Activated T-cell treated with anti-CD3 and anti-CD28 coated beads, Interleukin-2, amount 50 U/mL, for 24 hours (primary cell): ENCODE measurements around the gene ESRRA.

Experiments used
- DNase-seq: peaks from one replicate; pipeline ENCODE4 v3.0.0-alpha.2; 2020
- H3K27ac Mint-ChIP-seq: 2 replicates; pipeline ENCODE4 v1.8.0; 2020; ENCODE audit warnings: mild to moderate bottlenecking, mixed read lengths
- H3K27me3 Mint-ChIP-seq: 2 replicates; pipeline ENCODE4 v1.8.0; 2020; ENCODE audit warnings: mixed read lengths
- H3K36me3 Mint-ChIP-seq: 2 replicates; pipeline ENCODE4 v1.8.0; 2020; ENCODE audit warnings: low read depth, mixed read lengths
- H3K4me1 Mint-ChIP-seq: 2 replicates; pipeline ENCODE4 v1.8.0; 2020; ENCODE audit warnings: low read depth, mixed read lengths
- H3K4me3 Mint-ChIP-seq: 2 replicates; pipeline ENCODE4 v1.8.0; 2020; ENCODE audit warnings: mild to moderate bottlenecking, moderate library complexity, mixed read lengths
- H3K9me3 Mint-ChIP-seq: 2 replicates; pipeline ENCODE4 v1.8.0; 2020; ENCODE audit warnings: mixed read lengths

The ESRRA gene

DNA sequence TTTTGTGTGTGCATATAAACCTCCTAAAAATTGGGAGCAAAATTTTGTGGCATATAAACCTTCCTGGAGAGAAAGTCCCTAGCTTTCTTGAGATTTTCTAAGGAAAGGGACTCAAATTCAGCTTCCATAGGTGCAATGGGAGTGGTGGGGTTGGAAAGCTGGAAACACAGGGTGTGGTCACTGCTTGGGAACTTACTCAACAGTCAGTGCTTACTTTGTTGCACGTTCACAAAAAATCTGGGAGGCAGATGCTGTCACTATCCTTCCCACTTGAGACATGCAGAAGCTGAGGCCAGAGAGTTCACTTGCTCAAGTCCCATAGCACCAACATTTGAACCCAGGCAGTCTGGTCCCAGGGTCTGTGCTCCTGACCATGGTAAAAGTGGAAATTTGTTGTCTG, 9.1 kb upstream of the ESRRA start:
- H3K36me3 Mint-ChIP-seq = no peaks in the 10 kb centered on the region
- no peak overlapping the region for H3K27ac Mint-ChIP-seq
- H3K27me3 Mint-ChIP-seq = peaks cover 87% of the 10 kb centered on the region
- peaks cover 22% of the 10 kb centered on the region for H3K4me1 Mint-ChIP-seq
- H3K9me3 Mint-ChIP-seq = no peaks in the 10 kb centered on the region
- H3K4me3 Mint-ChIP-seq = no peak overlapping the region
- no peak for DNase-seq

DNA sequence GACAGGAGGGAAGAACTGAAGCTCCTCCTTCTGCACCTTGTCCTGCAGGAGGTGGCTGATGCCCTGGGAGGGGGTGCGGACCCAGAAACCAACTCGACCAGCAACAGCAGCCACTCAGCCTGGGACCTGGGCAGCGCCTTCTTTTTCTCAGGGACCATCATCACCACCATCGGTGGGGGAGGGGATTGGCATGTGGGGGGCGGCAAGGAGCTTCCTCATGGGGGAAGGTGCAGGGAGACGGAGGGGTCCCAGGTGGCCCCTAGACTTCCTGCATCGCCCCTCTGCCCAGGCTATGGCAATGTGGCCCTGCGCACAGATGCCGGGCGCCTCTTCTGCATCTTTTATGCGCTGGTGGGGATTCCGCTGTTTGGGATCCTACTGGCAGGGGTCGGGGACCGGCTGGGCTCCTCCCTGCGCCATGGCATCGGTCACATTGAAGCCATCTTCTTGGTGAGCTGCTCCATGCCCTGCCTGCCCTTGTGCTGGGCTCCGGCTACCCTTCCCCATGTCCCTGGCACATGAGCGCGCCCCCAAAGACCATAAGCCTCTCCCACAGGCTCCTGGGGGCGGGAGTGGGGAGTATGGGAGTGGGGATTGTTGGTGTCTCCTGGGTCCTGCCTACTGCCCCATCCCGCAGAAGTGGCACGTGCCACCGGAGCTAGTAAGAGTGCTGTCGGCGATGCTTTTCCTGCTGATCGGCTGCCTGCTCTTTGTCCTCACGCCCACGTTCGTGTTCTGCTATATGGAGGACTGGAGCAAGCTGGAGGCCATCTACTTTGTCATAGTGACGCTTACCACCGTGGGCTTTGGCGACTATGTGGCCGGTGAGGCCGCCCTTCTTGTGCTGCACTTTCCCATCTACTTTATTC, 8.3 kb upstream of the ESRRA start:
- H3K27ac Mint-ChIP-seq = no peak overlapping the region
- H3K9me3 Mint-ChIP-seq = no peaks in the 10 kb centered on the region
- peaks cover 22% of the 10 kb centered on the region for H3K4me1 Mint-ChIP-seq
- DNase-seq = no peak
- H3K36me3 Mint-ChIP-seq = no peaks in the 10 kb centered on the region
- no peak overlapping the region for H3K4me3 Mint-ChIP-seq
- peaks cover 92% of the 10 kb centered on the region for H3K27me3 Mint-ChIP-seq

DNA sequence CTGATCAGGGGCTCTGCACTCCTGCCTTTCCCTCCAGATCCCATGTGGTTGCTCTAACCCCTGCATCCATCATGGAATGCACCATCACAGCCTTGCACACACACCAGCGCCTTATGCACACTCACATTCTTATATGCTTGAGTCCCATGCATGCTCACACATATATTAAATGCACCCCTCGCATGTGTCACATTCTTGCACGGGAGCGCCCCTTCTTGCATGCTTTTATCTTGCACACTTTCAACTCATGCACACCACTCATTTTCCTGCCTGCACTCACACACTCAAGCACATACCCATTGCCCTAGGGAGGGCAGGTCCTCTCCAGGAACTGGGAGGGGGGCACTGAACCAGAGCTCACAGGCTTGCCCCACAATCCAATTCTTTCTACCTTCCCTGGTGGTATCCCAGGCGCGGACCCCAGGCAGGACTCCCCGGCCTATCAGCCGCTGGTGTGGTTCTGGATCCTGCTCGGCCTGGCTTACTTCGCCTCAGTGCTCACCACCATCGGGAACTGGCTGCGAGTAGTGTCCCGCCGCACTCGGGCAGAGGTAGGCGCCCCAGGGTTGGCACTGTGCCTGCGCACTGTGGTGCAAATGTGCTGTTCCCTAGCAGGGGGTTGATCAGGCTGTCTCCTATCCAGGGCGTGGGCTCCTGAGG, 7.5 kb upstream of the ESRRA start:
- Mint-ChIP-seq H3K9me3 (no peaks in the 10 kb centered on the region), H3K36me3 (no peaks in the 10 kb centered on the region), H3K27ac (no peak overlapping the region), H3K4me1 (peaks cover 22% of the 10 kb centered on the region), H3K27me3 (peaks cover 87% of the 10 kb centered on the region), H3K4me3 (no peak overlapping the region)
- DNase-seq = no peak

DNA sequence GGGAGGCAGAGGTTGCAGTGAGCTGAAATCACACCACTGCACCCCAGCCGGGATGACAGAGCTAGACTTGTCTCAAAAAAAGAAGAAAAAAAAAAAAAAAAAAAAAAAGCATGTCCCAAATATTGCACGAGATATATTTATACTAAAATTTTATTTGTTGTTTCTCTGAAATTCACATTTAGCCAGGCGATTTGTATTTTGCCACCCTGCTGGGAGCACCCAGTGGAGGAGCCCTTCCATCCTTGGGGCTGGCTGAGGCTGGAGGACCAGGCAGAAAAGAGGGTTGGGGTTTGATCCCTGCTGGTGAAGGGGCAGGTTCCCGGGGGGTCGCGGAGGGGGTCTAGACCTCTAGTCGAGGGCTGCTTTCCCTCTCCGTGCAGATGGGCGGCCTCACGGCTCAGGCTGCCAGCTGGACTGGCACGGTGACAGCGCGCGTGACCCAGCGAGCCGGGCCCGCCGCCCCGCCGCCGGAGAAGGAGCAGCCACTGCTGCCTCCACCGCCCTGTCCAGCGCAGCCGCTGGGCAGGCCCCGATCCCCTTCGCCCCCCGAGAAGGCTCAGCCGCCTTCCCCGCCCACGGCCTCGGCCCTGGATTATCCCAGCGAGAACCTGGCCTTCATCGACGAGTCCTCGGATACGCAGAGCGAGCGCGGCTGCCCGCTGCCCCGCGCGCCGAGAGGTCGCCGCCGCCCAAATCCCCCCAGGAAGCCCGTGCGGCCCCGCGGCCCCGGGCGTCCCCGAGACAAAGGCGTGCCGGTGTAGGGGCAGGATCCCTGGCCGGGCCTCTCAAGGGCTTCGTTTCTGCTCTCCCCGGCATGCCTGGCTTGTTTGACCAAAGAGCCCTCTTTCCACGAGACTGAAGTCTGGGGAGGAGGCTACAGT, 6.1 kb upstream of the ESRRA start:
- Mint-ChIP-seq H3K27me3 (peaks cover 76% of the 10 kb centered on the region), H3K4me3 (peak overlapping the region; percentile 54), H3K27ac (no peak overlapping the region)

DNA sequence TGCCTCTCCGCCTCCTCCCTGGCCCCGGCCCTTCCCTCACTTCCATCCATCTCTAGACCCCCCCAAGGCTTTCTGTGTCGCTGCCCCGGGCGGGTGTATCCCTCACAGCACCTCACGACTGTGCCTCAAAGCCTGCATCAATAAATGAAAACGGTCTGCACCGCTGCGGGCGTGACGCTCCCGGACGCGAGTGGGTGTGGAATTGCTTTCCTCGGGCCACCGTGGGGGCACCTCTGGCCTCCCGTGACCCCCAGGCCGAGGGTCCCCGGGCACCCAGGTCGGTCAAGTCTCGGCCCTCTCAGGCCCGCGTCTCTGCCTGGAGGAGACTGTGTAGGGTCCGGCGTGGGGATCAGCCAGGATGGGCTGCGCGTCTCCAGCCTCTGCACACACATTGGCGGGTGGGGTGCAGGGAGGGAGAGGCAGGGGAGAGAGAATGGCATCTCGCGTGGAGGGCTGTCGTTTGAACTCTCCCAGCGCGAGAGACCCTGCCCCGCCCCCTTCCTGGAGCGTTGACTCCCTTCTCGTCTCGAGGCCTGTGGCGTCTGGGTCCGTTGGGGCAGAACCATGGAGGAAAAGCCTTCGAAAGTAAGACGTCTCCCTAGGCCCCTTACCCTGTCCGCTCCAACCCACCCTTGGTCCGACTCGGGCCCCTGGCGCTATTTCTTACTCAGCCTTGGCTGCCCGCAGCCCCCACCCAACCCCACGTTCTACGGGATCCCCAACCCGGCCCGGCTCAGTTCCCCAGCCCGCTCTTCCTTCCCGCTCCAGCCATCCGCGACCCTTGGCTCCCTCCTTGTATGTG, 5.3 kb upstream of the ESRRA start, which contains the start of gene CATSPERZ:
CATSPERZ (plus strand) TSS at position 512 of the 802 bp plus-strand sequence; CDS start at position 565, 53 bp downstream.
- H3K27me3 Mint-ChIP-seq = peaks cover 70% of the 10 kb centered on the region

More for the DNA sequence above, 6.1 kb upstream of the ESRRA start:
- no peak for DNase-seq
- Mint-ChIP-seq H3K9me3 (no peaks in the 10 kb centered on the region), H3K36me3 (no peaks in the 10 kb centered on the region), H3K4me1 (peaks cover 28% of the 10 kb centered on the region)

DNA sequence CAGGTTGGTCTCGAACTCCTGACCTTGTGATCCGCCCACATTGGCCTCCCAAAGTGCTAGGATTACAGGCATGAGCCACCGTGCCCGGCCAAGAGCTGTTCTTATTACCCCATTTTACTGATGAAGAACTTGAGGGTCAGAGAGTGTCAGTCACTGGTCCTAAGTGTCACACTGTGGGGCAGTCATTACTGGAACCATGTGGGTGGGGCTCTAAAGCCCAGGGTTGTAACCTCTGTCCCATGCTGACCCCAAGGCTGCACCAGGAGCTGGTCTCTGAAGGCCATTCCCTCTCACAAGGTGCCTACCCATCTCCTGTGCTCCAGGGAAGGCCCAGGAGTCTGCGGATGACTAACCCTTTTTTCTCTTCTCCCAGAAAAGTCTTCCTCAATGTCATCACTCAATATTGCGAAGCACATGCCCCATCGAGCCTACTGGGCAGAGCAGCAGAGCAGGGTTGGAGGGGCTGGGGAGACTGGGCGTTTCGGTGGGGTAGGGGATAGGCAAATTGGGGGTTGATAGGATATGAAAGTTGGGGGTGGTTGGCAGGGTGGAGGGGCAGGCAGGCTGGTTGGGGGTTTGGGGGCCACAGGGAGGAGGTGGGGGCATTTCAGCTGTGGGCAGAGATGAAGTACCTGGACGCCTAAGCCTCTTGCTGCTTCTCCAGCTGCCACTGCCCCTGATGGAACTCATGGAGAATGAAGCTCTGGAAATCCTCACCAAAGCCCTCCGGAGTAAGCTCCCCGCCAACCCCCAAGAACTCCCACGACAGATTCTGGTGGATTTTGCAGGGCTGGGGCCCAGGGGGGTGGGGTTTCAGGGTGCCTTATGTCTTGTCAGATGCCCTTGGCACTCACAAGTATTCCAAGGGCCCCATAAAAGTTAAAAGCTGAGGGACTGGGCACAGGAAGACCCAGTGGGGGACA, 2.0 kb upstream of the ESRRA start:
- no peak for DNase-seq
- Mint-ChIP-seq H3K4me3 (peak overlapping the region; percentile 86), H3K9me3 (no peaks in the 10 kb centered on the region), H3K27me3 (peaks cover 37% of the 10 kb centered on the region), H3K27ac (peak overlapping the region; percentile 99), H3K36me3 (peaks cover 24% of the 10 kb centered on the region), H3K4me1 (peaks cover 43% of the 10 kb centered on the region)

More for the DNA sequence above, 5.3 kb upstream of the ESRRA start, which contains the start of gene CATSPERZ:
- Mint-ChIP-seq H3K36me3 (peaks cover 4% of the 10 kb centered on the region), H3K4me3 (peak within 1 kb of the TSS; percentile 57), H3K9me3 (no peaks in the 10 kb centered on the region), H3K27ac (no peak within 1 kb of the TSS), H3K4me1 (peaks cover 33% of the 10 kb centered on the region)
- DNase-seq = peak; percentile 51

DNA sequence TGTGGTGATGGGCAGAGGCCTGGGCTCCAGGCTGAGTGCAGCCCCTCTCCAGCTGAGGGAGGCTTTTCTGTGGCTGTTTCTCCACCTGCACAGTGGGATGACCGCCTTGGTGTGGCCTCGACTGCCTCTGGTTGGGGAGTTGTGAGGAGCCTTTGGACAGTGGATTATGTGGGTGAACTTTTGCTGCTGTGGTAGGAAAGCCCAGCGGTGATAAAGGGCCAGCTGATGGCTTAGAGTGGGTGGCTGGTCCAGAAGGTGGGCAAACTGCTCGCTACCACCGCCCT, 1.4 kb upstream of the ESRRA start:
- peaks cover 43% of the 10 kb centered on the region for H3K4me1 Mint-ChIP-seq

DNA sequence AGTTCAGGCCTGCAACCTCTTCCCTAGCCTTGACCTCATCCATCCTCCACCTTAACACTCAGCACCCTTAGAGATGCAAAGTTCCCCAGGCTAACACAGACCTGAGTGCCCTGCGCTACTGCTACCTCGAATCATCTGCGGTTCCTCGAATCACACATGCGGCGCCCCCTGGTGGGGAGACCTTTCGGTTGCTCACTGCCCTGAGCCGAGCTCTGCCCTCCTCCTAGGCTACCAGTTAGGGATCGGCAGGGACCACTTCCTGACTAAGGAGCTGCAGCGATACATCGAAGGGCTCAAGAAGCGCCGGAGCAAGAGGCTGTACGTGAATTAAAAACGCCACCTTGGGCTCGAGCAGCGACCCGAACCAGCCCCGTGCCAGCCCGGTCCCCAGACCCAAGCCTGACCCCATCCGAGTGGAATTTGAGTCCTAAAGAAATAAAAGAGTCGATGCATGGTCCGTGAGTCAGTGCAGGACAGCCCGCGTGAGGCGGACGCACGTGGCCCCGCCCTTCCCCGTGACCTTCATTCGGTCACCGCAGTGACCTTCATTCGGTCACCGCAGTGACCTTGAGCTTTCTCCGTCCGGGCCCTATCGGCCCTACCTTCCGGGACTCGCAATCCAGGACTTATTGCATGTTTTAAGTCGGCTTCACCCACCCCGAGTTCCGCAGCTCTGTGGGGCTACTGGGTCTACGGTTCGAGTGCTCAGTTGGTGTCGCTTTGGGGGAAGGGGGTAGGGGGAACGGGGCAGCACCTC, 830 bp upstream of the ESRRA start:
- H3K36me3 Mint-ChIP-seq = peaks cover 32% of the 10 kb centered on the region
- H3K27me3 Mint-ChIP-seq = peaks cover 26% of the 10 kb centered on the region
- no peaks in the 10 kb centered on the region for H3K9me3 Mint-ChIP-seq
- peaks cover 45% of the 10 kb centered on the region for H3K4me1 Mint-ChIP-seq
- DNase-seq = peak; percentile 96
- peak overlapping the region; percentile 99 for H3K27ac Mint-ChIP-seq
- peak overlapping the region; percentile 86 for H3K4me3 Mint-ChIP-seq

More for the DNA sequence above, 1.4 kb upstream of the ESRRA start:
- Mint-ChIP-seq H3K9me3 (no peaks in the 10 kb centered on the region), H3K27ac (peak overlapping the region; percentile 99), H3K4me3 (peak overlapping the region; percentile 86), H3K27me3 (peaks cover 31% of the 10 kb centered on the region), H3K36me3 (peaks cover 27% of the 10 kb centered on the region)
- no peak for DNase-seq

DNA sequence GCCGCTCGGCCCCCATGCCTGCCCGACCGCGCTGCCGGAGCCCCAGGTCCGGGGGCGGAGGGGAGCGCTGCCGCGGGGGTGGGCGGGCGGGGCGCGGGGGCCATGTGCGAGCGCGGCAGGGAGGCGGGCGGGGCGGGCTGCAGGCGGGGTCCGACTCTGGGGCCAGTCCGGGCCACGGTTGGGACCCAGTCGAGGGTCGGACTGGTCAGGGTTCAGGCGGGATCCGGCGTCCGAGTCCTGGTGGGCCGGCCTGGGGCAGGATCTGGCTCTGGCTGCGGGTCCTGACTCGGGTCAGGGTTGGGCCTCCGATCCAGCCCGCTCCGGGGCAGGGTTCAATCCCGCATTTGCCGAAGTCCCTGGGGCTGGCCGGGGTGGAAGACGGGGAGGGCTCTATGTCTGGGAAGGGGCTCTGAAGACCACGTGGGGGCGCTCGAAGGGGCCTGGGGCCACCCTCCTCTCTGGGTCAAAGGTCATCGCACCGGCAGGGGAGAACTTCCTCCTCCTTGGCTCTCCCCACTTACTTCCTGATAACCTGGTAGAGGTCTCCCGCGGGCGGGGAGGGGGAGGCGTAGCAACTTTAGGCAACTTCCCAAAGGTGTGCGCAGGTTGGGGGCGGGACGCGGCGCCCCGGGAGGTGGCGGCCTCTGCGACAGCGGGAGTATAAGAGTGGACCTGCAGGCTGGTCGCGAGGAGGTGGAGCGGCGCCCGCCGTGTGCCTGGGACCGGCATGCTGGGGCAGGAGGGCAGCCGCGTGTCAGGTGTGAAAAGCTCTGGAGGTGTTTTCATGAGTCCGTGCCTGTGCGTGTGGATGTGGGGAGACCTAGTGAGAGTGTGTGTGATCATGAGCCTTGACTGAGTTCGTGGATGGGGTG, 603 bp downstream of the ESRRA start:
- H3K27ac Mint-ChIP-seq = peak overlapping the region; percentile 94
- H3K27me3 Mint-ChIP-seq = peaks cover 12% of the 10 kb centered on the region
- H3K36me3 Mint-ChIP-seq = peaks cover 40% of the 10 kb centered on the region
- DNase-seq = peak; percentile 83
- peak overlapping the region; percentile 96 for H3K4me3 Mint-ChIP-seq
- no peaks in the 10 kb centered on the region for H3K9me3 Mint-ChIP-seq
- H3K4me1 Mint-ChIP-seq = peaks cover 39% of the 10 kb centered on the region

DNA sequence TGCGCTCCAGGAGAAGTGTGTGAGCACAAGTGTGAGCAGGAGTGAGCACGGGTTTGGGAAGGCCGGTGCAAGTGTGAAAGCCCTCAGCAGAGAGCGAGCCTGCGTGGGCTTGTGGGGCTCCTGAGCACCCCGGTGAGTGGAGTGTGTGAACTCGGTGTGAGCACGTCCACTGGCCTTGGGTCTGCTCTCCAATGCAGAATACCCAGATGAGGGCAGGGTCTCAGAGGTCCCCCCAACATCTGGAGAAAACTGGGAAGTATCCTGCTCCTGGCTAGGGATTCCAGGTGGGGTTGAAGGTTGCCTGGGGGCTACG, 1.2 kb downstream of the ESRRA start:
- H3K4me1 Mint-ChIP-seq = peaks cover 39% of the 10 kb centered on the region
- H3K27me3 Mint-ChIP-seq = peaks cover 9% of the 10 kb centered on the region
- peak overlapping the region; percentile 96 for H3K4me3 Mint-ChIP-seq
- H3K27ac Mint-ChIP-seq = peak overlapping the region; percentile 94
- H3K36me3 Mint-ChIP-seq = peaks cover 43% of the 10 kb centered on the region
- no peaks in the 10 kb centered on the region for H3K9me3 Mint-ChIP-seq
- no peak for DNase-seq

DNA sequence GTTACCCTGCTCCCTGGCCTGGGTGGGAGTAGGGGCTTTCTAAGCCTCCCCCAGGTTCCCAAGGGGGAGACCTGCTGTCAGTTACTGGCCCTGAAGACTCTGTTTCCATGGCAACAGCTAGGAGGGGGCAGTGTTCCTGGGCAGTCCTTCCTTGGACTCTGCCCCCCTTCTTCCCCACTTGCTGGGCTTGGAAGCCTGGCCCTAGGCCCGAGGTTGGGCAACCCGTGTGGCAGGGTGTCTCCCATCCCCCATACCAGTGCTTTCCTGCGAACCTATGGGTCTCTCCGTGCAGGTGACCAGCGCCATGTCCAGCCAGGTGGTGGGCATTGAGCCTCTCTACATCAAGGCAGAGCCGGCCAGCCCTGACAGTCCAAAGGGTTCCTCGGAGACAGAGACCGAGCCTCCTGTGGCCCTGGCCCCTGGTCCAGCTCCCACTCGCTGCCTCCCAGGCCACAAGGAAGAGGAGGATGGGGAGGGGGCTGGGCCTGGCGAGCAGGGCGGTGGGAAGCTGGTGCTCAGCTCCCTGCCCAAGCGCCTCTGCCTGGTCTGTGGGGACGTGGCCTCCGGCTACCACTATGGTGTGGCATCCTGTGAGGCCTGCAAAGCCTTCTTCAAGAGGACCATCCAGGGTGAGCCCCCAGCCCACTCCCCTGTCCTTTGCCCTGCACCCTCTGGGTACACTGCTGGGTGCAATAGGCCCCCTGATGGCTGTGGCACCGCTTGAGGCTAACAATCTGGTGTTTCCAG, 1.7 kb downstream of the ESRRA start:
- peak overlapping the region; percentile 96 for H3K4me3 Mint-ChIP-seq
- H3K36me3 Mint-ChIP-seq = peaks cover 44% of the 10 kb centered on the region
- peaks cover 4% of the 10 kb centered on the region for H3K27me3 Mint-ChIP-seq
- peak overlapping the region; percentile 94 for H3K27ac Mint-ChIP-seq
- H3K4me1 Mint-ChIP-seq = peaks cover 39% of the 10 kb centered on the region
- no peak for DNase-seq
- no peaks in the 10 kb centered on the region for H3K9me3 Mint-ChIP-seq
